ENCODE measurements around the gene TMEM116. TPM values are rescaled to one million over a fixed set of nuclear protein-coding genes. Genes with fewer than 3 reads are reported as not detected.
"Not testable (repeated sequence)": the region's sequence is repeated elsewhere in the genome, so short reads cannot be mapped to it uniquely, and the experiment has no call there.

Gene TMEM116
- total RNA-seq, 2 experiments from 2014 or later = 12.7 to 12.8 TPM

DNA sequence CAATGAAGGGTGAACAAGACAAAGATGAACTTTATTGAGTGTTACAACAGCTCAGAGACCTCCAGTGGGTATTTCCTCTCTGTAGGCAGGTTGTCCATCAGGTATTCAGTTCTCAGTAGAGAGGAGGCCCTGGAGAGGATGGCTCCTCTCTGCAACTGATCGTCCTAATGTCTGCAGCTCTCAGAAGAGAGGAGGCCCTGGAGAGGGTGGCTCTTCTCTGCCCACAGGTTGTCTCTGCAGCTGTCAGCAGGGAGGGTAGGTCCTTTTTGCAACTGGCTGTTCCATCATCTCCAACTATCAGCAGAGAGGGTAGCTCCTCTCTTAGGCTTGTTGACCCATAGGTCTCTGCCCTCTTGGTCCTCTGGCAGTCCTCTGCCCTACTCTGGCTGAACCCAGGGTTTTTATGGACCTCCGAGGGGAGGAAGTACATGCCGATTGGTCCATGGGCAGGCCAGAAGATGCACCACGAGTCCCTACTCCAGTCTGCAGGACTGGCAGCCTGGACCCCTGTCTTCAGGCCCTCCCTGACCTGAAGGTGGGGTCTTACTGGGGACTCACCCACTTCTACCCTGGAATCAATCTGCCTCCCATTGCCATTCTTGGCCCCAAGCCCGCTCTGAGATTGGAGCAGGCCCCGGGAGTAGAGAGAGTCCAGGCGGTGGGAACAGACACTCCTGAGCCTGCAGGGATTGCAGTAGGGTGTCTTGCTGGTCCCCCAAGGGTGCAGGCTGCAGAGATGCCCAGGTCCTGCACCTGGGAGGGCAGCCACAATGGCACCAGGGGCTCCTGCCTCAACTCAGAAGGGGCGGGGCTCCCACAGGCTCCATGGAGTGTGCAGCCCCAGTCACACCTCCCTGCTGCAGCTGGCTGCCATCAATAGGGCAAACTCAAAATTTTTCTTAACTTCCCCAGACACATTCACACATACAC is 2.3 kb downstream of the TMEM116 start:
- Histone ChIP-seq H3K27me3 (ENCODE audit: control insufficient read depth in 1 of 2, insufficient read depth in 2 of 2, low read length in 2 of 2) (no peaks in the 10 kb centered on the region), H3K9me3 (ENCODE audit: control insufficient read depth in 1 of 2, insufficient read depth in 1 of 2, low read length in 2 of 2) (peaks cover 0 to 6% of the 10 kb centered on the region in 2 experiments), H3K36me3 (ENCODE audit: insufficient read depth, low read length) (peaks cover 4% of the 10 kb centered on the region), H3K4me3 (ENCODE audit: low read length) (no peak overlapping the region), H3K4me1 (ENCODE audit: insufficient read depth, low read length) (peaks cover 52% of the 10 kb centered on the region), H3K27ac (ENCODE audit: low read depth in 1 of 2, low read length in 2 of 2) (peak overlapping the region in 1 of 2 donors; percentile 23)
- ChIA-PET POLR2A (interaction anchor here (1.9 kb wide), 2 partner anchors 9 to 16 kb away, joined by 11 to 18 read pairs; no protein-coding TSS in a partner anchor), CTCF (interaction anchor here (0.9 to 1.6 kb wide), 3 partner anchors 11 to 66 kb away, joined by 3 to 4 read pairs (median 3); no protein-coding TSS in a partner anchor)
- ATAC-seq (ENCODE audit: poor library complexity) (no peak), DNase-seq (no peak)
- no peak for TF ChIP-seq CTCF (IDR thresholded peaks at IDR 0.05)
- Mint-ChIP-seq H3K36me3 (ENCODE audit: low read depth) (peaks cover 41% of the 10 kb centered on the region), H3K9me3 (peaks cover 2% of the 10 kb centered on the region), H3K4me3 (peak overlapping the region; percentile 97), H3K4me1 (ENCODE audit: low read depth) (peaks cover 61% of the 10 kb centered on the region), H3K27me3 (no peaks in the 10 kb centered on the region), H3K27ac (peak overlapping the region; percentile 100)
- intact Hi-C loops (cut with DNase I, micrococcal nuclease) = loop anchor here (2.0 to 10.0 kb wide), 6 partner anchors 14 to 596 kb away; partner anchors contain the start of genes NAA25 (in 2 of the 2), ACAD10 (in 1 of the 2), BRAP (in 1 of the 2) and HECTD4 (in 1 of the 2)

DNA sequence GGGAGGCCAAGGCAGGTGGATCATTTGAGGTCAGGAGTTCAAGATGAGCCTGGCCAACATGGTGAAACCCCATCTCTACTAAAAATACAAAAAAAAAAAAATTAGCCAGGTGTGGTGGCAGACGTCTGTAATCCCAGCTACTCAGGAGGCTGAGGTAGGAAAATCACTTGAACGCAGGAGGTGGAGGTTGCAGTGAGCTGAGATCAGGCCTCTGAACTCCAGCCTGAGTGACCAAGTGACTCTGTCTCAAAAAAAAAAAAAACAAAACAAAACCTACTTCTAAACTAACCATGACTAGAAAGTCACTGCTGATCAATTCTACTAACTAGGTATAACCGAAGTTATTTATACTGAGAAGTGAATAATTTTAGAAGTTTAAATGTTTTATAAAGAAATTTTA is 3.4 kb downstream of the TMEM116 start:
- H3K36me3 ChIP-seq (ENCODE audit: insufficient read depth, low read length); H3K4me3 ChIP-seq (ENCODE audit: low read length); intact Hi-C loops (cut with DNase I, micrococcal nuclease); H3K27ac ChIP-seq (ENCODE audit: low read depth in 1 of 2, low read length in 2 of 2); H3K4me3 Mint-ChIP-seq; ATAC-seq (ENCODE audit: poor library complexity); DNase-seq; H3K9me3 Mint-ChIP-seq; H3K27me3 Mint-ChIP-seq; H3K9me3 ChIP-seq (ENCODE audit: control insufficient read depth in 1 of 2, insufficient read depth in 1 of 2, low read length in 2 of 2); H3K27me3 ChIP-seq (ENCODE audit: control insufficient read depth in 1 of 2, insufficient read depth in 2 of 2, low read length in 2 of 2): not testable (repeated sequence)
- Mint-ChIP-seq H3K4me1 (ENCODE audit: low read depth) (peaks cover 64% of the 10 kb centered on the region), H3K27ac (peak overlapping the region; percentile 71), H3K36me3 (ENCODE audit: low read depth) (peaks cover 35% of the 10 kb centered on the region)
- POLR2A ChIA-PET = interaction anchor here (1.9 kb wide), 2 partner anchors 8 to 15 kb away, joined by 11 to 18 read pairs; no protein-coding TSS in a partner anchor
- peaks cover 41% of the 10 kb centered on the region for H3K4me1 ChIP-seq (ENCODE audit: insufficient read depth, low read length)
- CTCF ChIA-PET = interaction anchor here (0.9 to 1.0 kb wide), 2 partner anchors 11 to 65 kb away, joined by 3 read pairs; no protein-coding TSS in a partner anchor

DNA sequence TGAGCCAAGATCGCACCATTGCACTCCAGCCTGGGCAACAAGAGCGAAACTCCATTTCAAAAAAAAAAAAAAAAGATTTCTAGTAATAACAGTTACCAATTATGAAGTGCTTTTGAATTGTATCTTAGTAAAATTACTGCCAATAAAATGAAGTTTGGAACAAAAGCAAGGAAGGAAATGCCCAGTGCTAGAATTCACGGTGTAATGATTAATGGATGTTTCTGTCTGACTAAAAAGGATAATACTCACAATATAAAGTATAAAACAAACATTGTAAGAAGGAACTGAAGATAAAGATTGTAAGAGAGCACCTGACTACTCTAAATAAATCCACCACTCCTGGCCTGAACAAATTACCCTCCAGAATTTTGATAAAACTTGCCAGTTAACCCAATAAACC is 4.0 kb downstream of the TMEM116 start:
- Mint-ChIP-seq H3K4me1 (ENCODE audit: low read depth) (peaks cover 57% of the 10 kb centered on the region), H3K36me3 (ENCODE audit: low read depth) (peaks cover 28% of the 10 kb centered on the region)
- POLR2A ChIA-PET = no interaction called here

More for the DNA sequence above, 4.0 kb downstream of the TMEM116 start:
- Histone ChIP-seq H3K36me3 (ENCODE audit: insufficient read depth, low read length) (no peaks in the 10 kb centered on the region), H3K27me3 (ENCODE audit: control insufficient read depth in 1 of 2, insufficient read depth in 2 of 2, low read length in 2 of 2) (no peaks in the 10 kb centered on the region), H3K4me1 (ENCODE audit: insufficient read depth, low read length) (peaks cover 34% of the 10 kb centered on the region), H3K27ac (ENCODE audit: low read depth in 1 of 2, low read length in 2 of 2) (no peak overlapping the region), H3K9me3 (ENCODE audit: control insufficient read depth in 1 of 2, insufficient read depth in 1 of 2, low read length in 2 of 2) (peaks cover 0 to 6% of the 10 kb centered on the region in 2 experiments), H3K4me3 (ENCODE audit: low read length) (no peak overlapping the region)
- ATAC-seq (ENCODE audit: poor library complexity) (no peak), DNase-seq (no peak)
- peaks cover 2% of the 10 kb centered on the region for H3K9me3 Mint-ChIP-seq
- intact Hi-C loops (cut with DNase I, micrococcal nuclease) = no loop called here
- peak overlapping the region; percentile 63 for H3K27ac Mint-ChIP-seq
- no peaks in the 10 kb centered on the region for H3K27me3 Mint-ChIP-seq
- TF ChIP-seq CTCF (IDR thresholded peaks at IDR 0.05) = no peak
- CTCF ChIA-PET = no interaction called here
- H3K4me3 Mint-ChIP-seq = peak overlapping the region; percentile 28
